Mucosa of rectum (tissue), 2 donors: ENCODE measurements around the gene KRTAP19-8.

ENCODE experiments used
- H3K27ac ChIP-seq, 2 donors: one replicate each; pipeline ENCODE4 v1.7.0; 2013; ENCODE audit warnings: inconsistent platforms in 2 of 2, low read depth in 2 of 2, low read length in 2 of 2
- H3K27me3 ChIP-seq, 2 donors: one replicate each; pipeline ENCODE4 v1.7.0; 2013; ENCODE audit warnings: low read length in 2 of 2; ENCODE audit not compliant: control insufficient read depth in 2 of 2, insufficient read depth in 2 of 2
- H3K36me3 ChIP-seq, 2 donors: one replicate each; pipeline ENCODE4 v1.7.0; 2013; ENCODE audit warnings: low read length in 2 of 2; ENCODE audit not compliant: control insufficient read depth in 2 of 2, insufficient read depth in 2 of 2
- H3K4me1 ChIP-seq, 2 donors: one replicate each; pipeline ENCODE4 v1.7.0; 2013; ENCODE audit warnings: low read length in 2 of 2, mild to moderate bottlenecking in 1 of 2; ENCODE audit not compliant: control insufficient read depth in 2 of 2, insufficient read depth in 2 of 2
- H3K4me3 ChIP-seq, 2 donors: one replicate each; pipeline ENCODE4 v1.7.0; 2013; ENCODE audit warnings: low read length in 2 of 2
- H3K9ac ChIP-seq, 2 donors: one replicate each; pipeline ENCODE4 v1.7.0; 2013; ENCODE audit warnings: low read length in 2 of 2, low read depth in 1 of 2, mild to moderate bottlenecking in 1 of 2
- H3K9me3 ChIP-seq, 2 donors: one replicate each; pipeline ENCODE4 v1.7.0; 2013; ENCODE audit warnings: low read length in 2 of 2; ENCODE audit not compliant: control insufficient read depth in 2 of 2
- donor health status: healthy.
- donor health status: Normal muscosa, but diverticular disease.

KRTAP19-8 gene

DNA sequence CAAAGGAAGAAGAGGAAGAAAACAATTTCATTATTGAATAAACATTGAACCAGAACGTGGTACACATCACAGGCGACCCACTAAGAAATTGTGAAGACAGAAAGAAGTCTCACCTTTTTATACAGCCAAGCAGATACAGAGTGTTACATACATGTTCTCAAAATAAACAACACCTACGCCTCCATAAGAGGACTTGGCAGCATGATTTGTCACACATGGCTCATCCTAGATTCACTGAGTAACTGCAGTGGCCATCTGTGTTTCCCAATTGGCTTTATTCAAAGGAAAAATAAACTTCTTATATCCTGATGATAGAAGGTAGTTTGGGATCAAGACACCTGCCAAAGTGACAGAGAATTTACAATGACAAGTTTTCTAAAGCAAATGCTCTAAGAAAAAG lies 7.6 kb upstream of the KRTAP19-8 start:
- no peaks in the 10 kb centered on the region for H3K27me3 ChIP-seq
- no peaks in the 10 kb centered on the region for H3K36me3 ChIP-seq
- no peak overlapping the region for H3K9ac ChIP-seq
- no peaks in the 10 kb centered on the region for H3K9me3 ChIP-seq
- no peaks in the 10 kb centered on the region for H3K4me1 ChIP-seq
- H3K4me3 ChIP-seq = no peak overlapping the region
- H3K27ac ChIP-seq = no peak overlapping the region

GRCh38 chr21:31043471-31043870 lies 5.2 kb upstream of the KRTAP19-8 start:
- H3K27me3 ChIP-seq = no peaks in the 10 kb centered on the region
- no peak overlapping the region for H3K27ac ChIP-seq
- H3K4me3 ChIP-seq = no peak overlapping the region
- no peaks in the 10 kb centered on the region for H3K9me3 ChIP-seq
- H3K36me3 ChIP-seq = no peaks in the 10 kb centered on the region
- no peak overlapping the region for H3K9ac ChIP-seq
- H3K4me1 ChIP-seq = no peaks in the 10 kb centered on the region

DNA sequence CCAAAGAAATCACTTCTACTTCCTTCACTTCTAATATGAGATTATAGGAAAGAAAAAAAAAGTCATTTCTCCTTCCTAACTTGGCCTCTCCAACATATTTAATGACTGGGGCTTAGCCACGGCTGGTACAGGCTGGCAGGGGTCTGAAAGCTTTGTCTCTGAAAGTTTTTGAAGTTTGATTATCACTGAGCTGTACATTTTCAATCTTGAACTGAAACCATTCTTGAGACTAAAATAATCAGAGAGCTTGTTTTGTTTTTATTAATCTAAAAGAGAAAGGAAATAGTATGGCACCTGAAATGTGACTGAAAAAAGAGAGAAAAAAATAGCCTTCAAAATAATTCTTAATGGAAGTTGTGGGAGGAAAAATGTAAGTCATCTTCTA lies 3.8 kb upstream of the KRTAP19-8 start:
- H3K9me3 ChIP-seq = peaks cover 0 to under 1% of the 10 kb centered on the region in 2 donors
- no peaks in the 10 kb centered on the region for H3K27me3 ChIP-seq
- H3K4me1 ChIP-seq = no peaks in the 10 kb centered on the region
- H3K27ac ChIP-seq = no peak overlapping the region
- no peak overlapping the region for H3K4me3 ChIP-seq
- no peaks in the 10 kb centered on the region for H3K36me3 ChIP-seq
- H3K9ac ChIP-seq = no peak overlapping the region

GRCh38 chr21:31041295-31042079 lies 3.2 kb upstream of the KRTAP19-8 start:
- H3K9me3 ChIP-seq = peaks cover 0 to 5% of the 10 kb centered on the region in 2 donors
- H3K4me3 ChIP-seq = no peak overlapping the region
- no peaks in the 10 kb centered on the region for H3K27me3 ChIP-seq
- no peak overlapping the region for H3K9ac ChIP-seq
- no peaks in the 10 kb centered on the region for H3K4me1 ChIP-seq
- H3K36me3 ChIP-seq = no peaks in the 10 kb centered on the region
- H3K27ac ChIP-seq = no peak overlapping the region

- Histone ChIP-seq H3K36me3 (no peaks in the 10 kb centered on the region), H3K27ac (no peak overlapping the region), H3K4me3 (no peak overlapping the region), H3K4me1 (no peaks in the 10 kb centered on the region), H3K27me3 (no peaks in the 10 kb centered on the region), H3K9ac (no peak overlapping the region), H3K9me3 (peaks cover 5% of the 10 kb centered on the region in 2 donors)
These were observed 3.9 kb downstream of the KRTAP19-8 start for GRCh38 chr21:31034378-31034777.

DNA sequence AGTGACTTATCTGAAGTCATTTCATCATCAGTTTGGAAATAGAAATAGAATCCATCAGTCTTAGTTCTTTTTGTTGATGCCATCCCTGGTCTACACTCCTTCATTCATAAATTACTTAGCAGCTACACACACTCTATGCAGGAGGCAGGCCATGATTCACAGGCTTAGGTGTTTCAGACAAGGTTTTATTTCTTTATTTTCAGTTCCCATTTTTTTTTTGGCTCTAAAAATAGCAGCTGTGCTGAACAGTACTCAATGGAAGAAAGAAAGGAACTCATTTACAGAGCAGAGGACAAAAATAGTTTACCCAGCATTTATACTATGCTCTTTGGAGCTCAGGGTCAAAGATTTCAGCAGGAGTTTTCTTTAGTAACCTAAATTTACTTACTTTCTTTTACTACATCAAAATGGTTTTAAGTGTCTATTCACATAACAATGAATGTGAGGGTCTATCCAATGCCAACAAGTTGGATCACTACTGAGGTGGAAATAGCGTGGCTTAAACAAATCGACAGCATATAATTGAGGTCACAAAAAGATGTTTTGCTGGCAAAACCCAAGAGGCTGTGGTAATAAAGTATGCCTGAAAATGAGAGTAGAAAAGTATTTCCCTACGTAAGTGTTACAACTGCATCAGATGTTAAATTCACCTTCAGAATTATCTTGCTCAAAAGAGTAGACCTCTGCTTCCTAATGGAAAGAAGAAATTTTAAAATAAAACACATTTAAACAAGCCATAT lies 7.7 kb downstream of the KRTAP19-8 start:
- H3K9ac ChIP-seq = no peak overlapping the region
- H3K27ac ChIP-seq = no peak overlapping the region
- H3K36me3 ChIP-seq = no peaks in the 10 kb centered on the region
- no peaks in the 10 kb centered on the region for H3K27me3 ChIP-seq
- H3K9me3 ChIP-seq = peaks cover 0 to 5% of the 10 kb centered on the region in 2 donors
- H3K4me1 ChIP-seq = no peaks in the 10 kb centered on the region
- H3K4me3 ChIP-seq = no peak overlapping the region

DNA sequence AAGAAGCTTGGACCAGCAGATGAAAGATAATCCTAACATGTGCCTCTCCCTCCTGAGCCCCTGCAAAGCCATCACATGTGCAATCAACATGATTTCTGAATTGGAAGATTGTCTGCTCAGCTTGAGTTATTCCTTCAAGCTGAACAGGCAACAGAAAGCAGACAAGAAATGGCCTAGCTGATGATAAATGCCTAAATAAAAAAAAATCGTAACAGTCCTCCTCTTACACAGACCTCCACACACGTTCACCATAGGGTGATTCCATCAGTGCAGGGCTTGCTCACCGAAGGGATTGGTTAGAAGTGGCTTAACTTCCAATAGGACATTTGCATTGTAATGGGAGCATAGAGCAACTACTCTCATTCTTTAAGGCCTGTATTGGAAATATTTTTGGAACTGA lies 14.6 kb downstream of the KRTAP19-8 start:
- H3K9me3 ChIP-seq = peaks cover 1 to 3% of the 10 kb centered on the region in 2 donors
- no peak overlapping the region for H3K27ac ChIP-seq
- H3K27me3 ChIP-seq = no peaks in the 10 kb centered on the region
- no peak overlapping the region for H3K4me3 ChIP-seq
- H3K36me3 ChIP-seq = no peaks in the 10 kb centered on the region
- H3K9ac ChIP-seq = no peak overlapping the region
- no peaks in the 10 kb centered on the region for H3K4me1 ChIP-seq

GRCh38 chr21:31022306-31022705 lies 16.0 kb downstream of the KRTAP19-8 start:
- H3K4me1 ChIP-seq = no peaks in the 10 kb centered on the region
- no peak overlapping the region for H3K9ac ChIP-seq
- H3K9me3 ChIP-seq = peaks cover 1 to 3% of the 10 kb centered on the region in 2 donors
- H3K27me3 ChIP-seq = no peaks in the 10 kb centered on the region
- no peaks in the 10 kb centered on the region for H3K36me3 ChIP-seq
- H3K4me3 ChIP-seq = no peak overlapping the region
- no peak overlapping the region for H3K27ac ChIP-seq

DNA sequence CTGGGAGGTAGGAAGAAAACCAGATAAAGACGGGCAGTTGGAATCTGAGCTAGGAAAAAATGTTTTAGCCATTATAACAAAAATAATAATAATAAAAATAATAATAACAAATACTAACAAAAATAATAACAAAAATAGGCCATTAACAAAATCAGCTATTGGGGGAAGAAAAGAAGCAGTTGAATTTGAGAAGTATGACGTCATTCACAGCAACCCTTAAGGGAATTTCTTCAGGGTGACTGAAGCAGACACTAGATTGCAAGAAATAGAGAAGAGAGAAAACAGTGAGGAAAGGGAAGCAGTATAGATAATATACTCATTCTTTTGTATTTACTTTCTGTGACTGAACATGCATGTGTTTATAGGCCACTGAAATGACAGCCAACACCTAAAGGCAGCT lies 20.0 kb downstream of the KRTAP19-8 start:
- Histone ChIP-seq H3K36me3 (no peaks in the 10 kb centered on the region), H3K4me3 (no peak overlapping the region), H3K9ac (no peak overlapping the region), H3K9me3 (peaks cover 2 to 4% of the 10 kb centered on the region in 2 donors), H3K27ac (no peak overlapping the region), H3K4me1 (no peaks in the 10 kb centered on the region), H3K27me3 (no peaks in the 10 kb centered on the region)

- Histone ChIP-seq H3K9ac (no peak overlapping the region), H3K9me3 (peaks cover 3 to 5% of the 10 kb centered on the region in 2 donors), H3K27ac (no peak overlapping the region), H3K36me3 (no peaks in the 10 kb centered on the region), H3K4me3 (no peak overlapping the region), H3K4me1 (no peaks in the 10 kb centered on the region), H3K27me3 (no peaks in the 10 kb centered on the region)
These were observed 23.4 kb downstream of the KRTAP19-8 start for GRCh38 chr21:31014891-31015290.
